Type B pancreatic cell (in vitro differentiated cells): ENCODE data around the gene HSD17B14. TPM values are rescaled to one million over a fixed set of nuclear protein-coding genes. Genes with fewer than 3 reads are reported as not detected.
A peak's percentile ranks its signal among the peaks of the same experiment; 100 is the strongest.
"Not testable (repeated sequence)": the region's sequence is repeated elsewhere in the genome, so short reads cannot be mapped to it uniquely, and the experiment has no call there.

ENCODE experiments used
- DNase-seq: peaks from one replicate; pipeline ENCODE4 v3.0.0; 2021; ENCODE audit warnings: mixed read lengths; ENCODE audit not compliant: unreplicated experiment; ENCODE audit errors: extremely low spot score
- H3K27ac Mint-ChIP-seq: 2 replicates; pipeline ENCODE4 v1.8.0; 2021; ENCODE audit warnings: mild to moderate bottlenecking, mixed read lengths
- H3K27me3 Mint-ChIP-seq: 2 replicates; pipeline ENCODE4 v1.8.0; 2021; ENCODE audit warnings: mixed read lengths
- H3K36me3 Mint-ChIP-seq: 2 replicates; pipeline ENCODE4 v1.8.0; 2021; ENCODE audit warnings: mixed read lengths
- H3K4me1 Mint-ChIP-seq: one replicate; pipeline ENCODE4 v1.8.0; 2021; ENCODE audit warnings: mixed read lengths; ENCODE audit not compliant: unreplicated experiment
- H3K4me3 Mint-ChIP-seq: 2 replicates; pipeline ENCODE4 v1.8.0; 2021; ENCODE audit warnings: mild to moderate bottlenecking, mixed read lengths
- H3K9me3 Mint-ChIP-seq: 2 replicates; pipeline ENCODE4 v1.8.0; 2021; ENCODE audit warnings: mixed read lengths
- CTCF ChIP-seq: fragments of 200-600 bp; sonication (generic); conservative IDR thresholded peaks from 2 replicates; pipeline ENCODE4 v1.5.0; 2021; ENCODE audit warnings: antibody characterized with exemption, mild to moderate bottlenecking
- total RNA-seq: library from RNA; stranded (reverse); gene quantifications from 2 replicates; pipeline ENCODE4 v1.2.1, GENCODE V29; 2021; ENCODE audit warnings: low replicate concordance

Gene HSD17B14
- total RNA-seq, 1 donor from 2014 or later: 12.9 TPM

- TF ChIP-seq CTCF: no peak
- peaks cover 9% of the 10 kb centered on the region for H3K4me1 Mint-ChIP-seq
- H3K27me3 Mint-ChIP-seq: no peaks in the 10 kb centered on the region
- H3K27ac Mint-ChIP-seq: peak overlapping the region; percentile 95
- H3K36me3 Mint-ChIP-seq: peaks cover 4% of the 10 kb centered on the region
- peak overlapping the region; percentile 97 for H3K4me3 Mint-ChIP-seq
- DNase-seq: no peak
- no peaks in the 10 kb centered on the region for H3K9me3 Mint-ChIP-seq
Observed at GRCh38 chr19:48794291-48794690, 42.0 kb downstream of the HSD17B14 start.

GRCh38 chr19:48793271-48793670 lies 43.0 kb downstream of the HSD17B14 start:
- no peak for DNase-seq
- Mint-ChIP-seq H3K36me3 (peaks cover 4% of the 10 kb centered on the region), H3K4me1 (peaks cover 8% of the 10 kb centered on the region), H3K4me3 (no peak overlapping the region), H3K9me3 (no peaks in the 10 kb centered on the region), H3K27ac (no peak overlapping the region), H3K27me3 (no peaks in the 10 kb centered on the region)
- TF ChIP-seq CTCF: no peak

GRCh38 chr19:48787331-48787730 lies 49.0 kb downstream of the HSD17B14 start:
- not testable (repeated sequence) for DNase-seq, H3K27me3 Mint-ChIP-seq, H3K27ac Mint-ChIP-seq, H3K9me3 Mint-ChIP-seq, H3K4me3 Mint-ChIP-seq, H3K4me1 Mint-ChIP-seq, H3K36me3 Mint-ChIP-seq

- H3K27ac Mint-ChIP-seq, H3K27me3 Mint-ChIP-seq, H3K4me3 Mint-ChIP-seq, H3K36me3 Mint-ChIP-seq, H3K9me3 Mint-ChIP-seq, H3K4me1 Mint-ChIP-seq, DNase-seq: not testable (repeated sequence)
Observed at GRCh38 chr19:48786422-48786821, 49.9 kb downstream of the HSD17B14 start.

- Mint-ChIP-seq H3K27me3 (no peaks in the 10 kb centered on the region), H3K4me1 (peaks cover 14% of the 10 kb centered on the region), H3K27ac (no peak overlapping the region), H3K4me3 (no peak overlapping the region), H3K9me3 (no peaks in the 10 kb centered on the region), H3K36me3 (no peaks in the 10 kb centered on the region)
- DNase-seq: no peak
- no peak for TF ChIP-seq CTCF
Observed at GRCh38 chr19:48784527-48784926, 51.8 kb downstream of the HSD17B14 start.

- TF ChIP-seq CTCF: no peak
- Mint-ChIP-seq H3K27me3 (no peaks in the 10 kb centered on the region), H3K4me1 (peaks cover 14% of the 10 kb centered on the region), H3K4me3 (peak overlapping the region; percentile 24), H3K9me3 (no peaks in the 10 kb centered on the region), H3K27ac (peak overlapping the region; percentile 24), H3K36me3 (no peaks in the 10 kb centered on the region)
- no peak for DNase-seq
Observed at GRCh38 chr19:48780631-48781391, 55.5 kb downstream of the HSD17B14 start.

- no peak for DNase-seq
- Mint-ChIP-seq H3K4me3 (no peak overlapping the region), H3K9me3 (no peaks in the 10 kb centered on the region), H3K36me3 (no peaks in the 10 kb centered on the region), H3K27me3 (no peaks in the 10 kb centered on the region), H3K27ac (no peak overlapping the region), H3K4me1 (peaks cover 14% of the 10 kb centered on the region)
- TF ChIP-seq CTCF: no peak
Observed at GRCh38 chr19:48779636-48780035, 56.7 kb downstream of the HSD17B14 start.
